SK-N-SH treated with all-trans-retinoic acid at 6 μM for 48 hours (cell line): ENCODE results near the gene CASTOR1.

Experiments used
- ATAC-seq: fragments of 200-7000 bp; cut with Tn5 transposase; 3 replicates; pipeline ENCODE4 v1.9.1; 2020; ENCODE audit warnings: mild to moderate bottlenecking, moderate library complexity
- ARNTL ChIP-seq: fragments of 450-650 bp; formaldehyde crosslinking; IDR thresholded peaks from 2 replicates; pipeline ENCODE4 v1.5.0; 2020; ENCODE audit warnings: low read depth, mild to moderate bottlenecking, moderate library complexity, borderline replicate concordance
- CSDC2 ChIP-seq: fragments of 250-450 bp; sonication (Bioruptor Pico); IDR thresholded peaks from 2 replicates; pipeline ENCODE4 v1.5.0; 2020; ENCODE audit warnings: mild to moderate bottlenecking, moderate library complexity
- OSR1 ChIP-seq: fragments of 250-450 bp; sonication (Bioruptor Pico); IDR thresholded peaks from 2 replicates; pipeline ENCODE4 v1.8.0; 2022; ENCODE audit warnings: moderate library complexity, mild to moderate bottlenecking, inconsistent platforms
- PPARA ChIP-seq: fragments of 250-450 bp; sonication (Bioruptor Pico); IDR thresholded peaks from 2 replicates; pipeline ENCODE4 v1.5.0; 2020; ENCODE audit warnings: mild to moderate bottlenecking, borderline replicate concordance
- RARB ChIP-seq: fragments of 250-450 bp; sonication (Bioruptor Pico); IDR thresholded peaks from 2 replicates; pipeline ENCODE4 v1.8.0; 2021; ENCODE audit warnings: mild to moderate bottlenecking, moderate library complexity
- SNAI2 ChIP-seq: fragments of 250-450 bp; sonication (Bioruptor Pico); IDR thresholded peaks from 2 replicates; pipeline ENCODE4 v1.5.0; 2020; ENCODE audit warnings: mild to moderate bottlenecking, moderate library complexity
- TCF4 ChIP-seq: fragments of 250-450 bp; sonication (Bioruptor Pico); IDR thresholded peaks from 2 replicates; pipeline ENCODE4 v1.8.0; 2021; ENCODE audit warnings: mild to moderate bottlenecking, moderate library complexity, borderline replicate concordance
- ZC3H10 ChIP-seq: fragments of 250-450 bp; sonication (Bioruptor Pico); IDR thresholded peaks from 2 replicates; pipeline ENCODE4 v1.5.1; 2021; ENCODE audit warnings: mild to moderate bottlenecking, moderate library complexity
- ZFP3 ChIP-seq: fragments of 250-450 bp; sonication (Bioruptor Pico); IDR thresholded peaks from 2 replicates; pipeline ENCODE4 v1.5.0; 2020; ENCODE audit warnings: mild to moderate bottlenecking, moderate library complexity
- ZFP30 ChIP-seq: fragments of 450-650 bp; formaldehyde crosslinking; IDR thresholded peaks from 2 replicates; pipeline ENCODE4 v1.5.0; 2022; ENCODE audit warnings: mild to moderate bottlenecking, moderate library complexity
- ZNF565 ChIP-seq: fragments of 450-650 bp; formaldehyde crosslinking; conservative IDR thresholded peaks from 2 replicates; pipeline ENCODE4 v1.5.0; 2020; ENCODE audit warnings: low read depth, mild to moderate bottlenecking, moderate library complexity
- ZNF70 ChIP-seq: fragments of 450-650 bp; formaldehyde crosslinking; IDR thresholded peaks from 2 replicates; pipeline ENCODE4 v1.5.0; 2020; ENCODE audit warnings: mild to moderate bottlenecking, moderate library complexity
- ZNF8 ChIP-seq: fragments of 450-650 bp; formaldehyde crosslinking; IDR thresholded peaks from 2 replicates; pipeline ENCODE4 v1.5.0; 2020; ENCODE audit warnings: mild to moderate bottlenecking, moderate library complexity
- TF ChIP-seq, protein P1 (sequence below): fragments of 250-450 bp; sonication (Bioruptor Pico); IDR thresholded peaks from 2 replicates; pipeline ENCODE4 v1.5.1; 2021; ENCODE audit warnings: mild to moderate bottlenecking, moderate library complexity
- TF ChIP-seq, protein P2 (sequence below): fragments of 250-450 bp; sonication (Bioruptor Pico); IDR thresholded peaks from 2 replicates; pipeline ENCODE4 v1.8.0; 2021; ENCODE audit warnings: low read depth, mild to moderate bottlenecking, moderate library complexity, borderline replicate concordance
- TF ChIP-seq, protein P3 (sequence below): fragments of 250-450 bp; sonication (Bioruptor Pico); IDR thresholded peaks from 2 replicates; pipeline ENCODE4 v1.8.0; 2020; ENCODE audit warnings: mild to moderate bottlenecking, moderate library complexity, borderline replicate concordance
- TF ChIP-seq, protein P4 (sequence below): fragments of 250-450 bp; sonication (Bioruptor Pico); IDR thresholded peaks from 2 replicates; pipeline ENCODE4 v1.5.0; 2020; ENCODE audit warnings: mild to moderate bottlenecking, moderate library complexity
- TF ChIP-seq, protein P5 (sequence below): fragments of 250-450 bp; sonication (Bioruptor Pico); IDR thresholded peaks from 2 replicates; pipeline ENCODE4 v1.5.1; 2020; ENCODE audit warnings: low read depth, mild to moderate bottlenecking, moderate library complexity

CASTOR1 gene

DNA sequence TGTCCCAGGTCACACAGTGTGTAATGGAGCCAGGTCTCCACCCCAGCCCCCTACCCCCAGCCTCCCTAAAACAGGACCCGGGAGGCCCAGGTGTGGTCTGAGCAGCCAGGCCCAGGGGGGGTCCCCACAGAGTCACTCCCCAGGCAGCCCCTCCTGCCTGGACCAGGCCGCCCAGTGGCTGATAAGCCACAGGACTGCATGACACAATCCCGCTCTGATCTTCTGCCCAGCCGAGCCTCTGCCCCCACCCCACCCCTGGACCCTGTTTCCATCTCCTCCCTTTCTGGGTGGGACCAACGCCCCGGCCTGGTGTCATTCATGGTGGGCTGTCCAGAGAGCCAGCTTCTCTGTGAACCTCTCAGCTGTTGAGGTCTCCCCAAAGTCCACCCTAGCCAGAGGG, 35.0 kb downstream of the CASTOR1 start:
- no peak for ATAC-seq
- TF ChIP-seq, protein P1, sequence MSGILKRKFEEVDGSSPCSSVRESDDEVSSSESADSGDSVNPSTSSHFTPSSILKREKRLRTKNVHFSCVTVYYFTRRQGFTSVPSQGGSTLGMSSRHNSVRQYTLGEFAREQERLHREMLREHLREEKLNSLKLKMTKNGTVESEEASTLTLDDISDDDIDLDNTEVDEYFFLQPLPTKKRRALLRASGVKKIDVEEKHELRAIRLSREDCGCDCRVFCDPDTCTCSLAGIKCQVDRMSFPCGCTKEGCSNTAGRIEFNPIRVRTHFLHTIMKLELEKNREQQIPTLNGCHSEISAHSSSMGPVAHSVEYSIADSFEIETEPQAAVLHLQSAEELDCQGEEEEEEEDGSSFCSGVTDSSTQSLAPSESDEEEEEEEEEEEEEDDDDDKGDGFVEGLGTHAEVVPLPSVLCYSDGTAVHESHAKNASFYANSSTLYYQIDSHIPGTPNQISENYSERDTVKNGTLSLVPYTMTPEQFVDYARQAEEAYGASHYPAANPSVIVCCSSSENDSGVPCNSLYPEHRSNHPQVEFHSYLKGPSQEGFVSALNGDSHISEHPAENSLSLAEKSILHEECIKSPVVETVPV (CRISPR knock-in tag): no peak
- TF ChIP-seq ZNF565 (CRISPR knock-in tag) (no peak), PPARA (no peak), ZNF70 (CRISPR knock-in tag) (no peak), CSDC2 (CRISPR knock-in tag) (no peak), OSR1 (CRISPR knock-in tag) (no peak), ZNF8 (CRISPR knock-in tag) (no peak), ZFP30 (no peak), ZFP3 (CRISPR knock-in tag) (no peak)
- TF ChIP-seq, protein P2, sequence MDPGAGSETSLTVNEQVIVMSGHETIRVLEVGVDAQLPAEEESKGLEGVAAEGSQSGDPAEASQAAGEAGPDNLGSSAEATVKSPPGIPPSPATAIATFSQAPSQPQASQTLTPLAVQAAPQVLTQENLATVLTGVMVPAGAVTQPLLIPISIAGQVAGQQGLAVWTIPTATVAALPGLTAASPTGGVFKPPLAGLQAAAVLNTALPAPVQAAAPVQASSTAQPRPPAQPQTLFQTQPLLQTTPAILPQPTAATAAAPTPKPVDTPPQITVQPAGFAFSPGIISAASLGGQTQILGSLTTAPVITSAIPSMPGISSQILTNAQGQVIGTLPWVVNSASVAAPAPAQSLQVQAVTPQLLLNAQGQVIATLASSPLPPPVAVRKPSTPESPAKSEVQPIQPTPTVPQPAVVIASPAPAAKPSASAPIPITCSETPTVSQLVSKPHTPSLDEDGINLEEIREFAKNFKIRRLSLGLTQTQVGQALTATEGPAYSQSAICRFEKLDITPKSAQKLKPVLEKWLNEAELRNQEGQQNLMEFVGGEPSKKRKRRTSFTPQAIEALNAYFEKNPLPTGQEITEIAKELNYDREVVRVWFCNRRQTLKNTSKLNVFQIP (CRISPR knock-in tag): no peak
- TF ChIP-seq, protein P3, sequence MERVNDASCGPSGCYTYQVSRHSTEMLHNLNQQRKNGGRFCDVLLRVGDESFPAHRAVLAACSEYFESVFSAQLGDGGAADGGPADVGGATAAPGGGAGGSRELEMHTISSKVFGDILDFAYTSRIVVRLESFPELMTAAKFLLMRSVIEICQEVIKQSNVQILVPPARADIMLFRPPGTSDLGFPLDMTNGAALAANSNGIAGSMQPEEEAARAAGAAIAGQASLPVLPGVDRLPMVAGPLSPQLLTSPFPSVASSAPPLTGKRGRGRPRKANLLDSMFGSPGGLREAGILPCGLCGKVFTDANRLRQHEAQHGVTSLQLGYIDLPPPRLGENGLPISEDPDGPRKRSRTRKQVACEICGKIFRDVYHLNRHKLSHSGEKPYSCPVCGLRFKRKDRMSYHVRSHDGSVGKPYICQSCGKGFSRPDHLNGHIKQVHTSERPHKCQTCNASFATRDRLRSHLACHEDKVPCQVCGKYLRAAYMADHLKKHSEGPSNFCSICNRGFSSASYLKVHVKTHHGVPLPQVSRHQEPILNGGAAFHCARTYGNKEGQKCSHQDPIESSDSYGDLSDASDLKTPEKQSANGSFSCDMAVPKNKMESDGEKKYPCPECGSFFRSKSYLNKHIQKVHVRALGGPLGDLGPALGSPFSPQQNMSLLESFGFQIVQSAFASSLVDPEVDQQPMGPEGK (CRISPR knock-in tag): no peak

DNA sequence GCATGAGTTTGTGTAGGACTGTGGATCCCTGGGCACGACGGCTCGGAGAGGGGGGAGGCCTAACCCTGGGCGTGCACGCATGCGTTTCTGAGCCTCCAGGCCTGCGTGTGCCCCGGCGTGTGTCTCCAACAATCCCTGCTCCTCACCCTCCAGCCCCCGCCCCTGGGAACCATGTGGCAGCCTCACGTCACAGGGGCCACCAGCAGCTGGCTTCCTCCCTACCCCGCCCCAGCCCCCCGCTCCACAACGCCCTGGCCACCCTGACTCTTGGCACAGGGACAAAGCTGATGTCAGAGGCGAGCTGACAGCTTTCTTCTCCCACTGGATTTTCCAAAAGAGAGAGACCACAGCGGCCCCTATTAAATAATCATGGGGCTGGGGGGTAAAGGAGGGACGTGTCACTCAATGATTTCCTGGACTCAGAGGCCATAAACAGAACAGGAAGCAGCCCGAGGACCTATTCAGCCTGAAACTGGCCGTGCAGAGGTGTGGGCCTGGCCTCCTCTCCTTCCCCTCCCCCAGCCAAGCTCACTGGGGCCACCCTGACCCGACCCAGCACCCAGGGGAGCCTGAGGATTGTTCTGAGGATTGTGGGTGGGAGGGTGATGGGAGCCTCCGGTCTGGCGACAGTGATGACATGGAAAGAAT, 36.0 kb downstream of the CASTOR1 start:
- ATAC-seq: no peak
- TF ChIP-seq CSDC2 (CRISPR knock-in tag): no peak
- no peak for TF ChIP-seq ZFP3 (CRISPR knock-in tag)
- TF ChIP-seq RARB (CRISPR knock-in tag): no peak
- no peak for TF ChIP-seq PPARA
- no peak for TF ChIP-seq ZNF565 (CRISPR knock-in tag)
- TF ChIP-seq, protein P1 (CRISPR knock-in tag): no peak
- TF ChIP-seq, protein P4, sequence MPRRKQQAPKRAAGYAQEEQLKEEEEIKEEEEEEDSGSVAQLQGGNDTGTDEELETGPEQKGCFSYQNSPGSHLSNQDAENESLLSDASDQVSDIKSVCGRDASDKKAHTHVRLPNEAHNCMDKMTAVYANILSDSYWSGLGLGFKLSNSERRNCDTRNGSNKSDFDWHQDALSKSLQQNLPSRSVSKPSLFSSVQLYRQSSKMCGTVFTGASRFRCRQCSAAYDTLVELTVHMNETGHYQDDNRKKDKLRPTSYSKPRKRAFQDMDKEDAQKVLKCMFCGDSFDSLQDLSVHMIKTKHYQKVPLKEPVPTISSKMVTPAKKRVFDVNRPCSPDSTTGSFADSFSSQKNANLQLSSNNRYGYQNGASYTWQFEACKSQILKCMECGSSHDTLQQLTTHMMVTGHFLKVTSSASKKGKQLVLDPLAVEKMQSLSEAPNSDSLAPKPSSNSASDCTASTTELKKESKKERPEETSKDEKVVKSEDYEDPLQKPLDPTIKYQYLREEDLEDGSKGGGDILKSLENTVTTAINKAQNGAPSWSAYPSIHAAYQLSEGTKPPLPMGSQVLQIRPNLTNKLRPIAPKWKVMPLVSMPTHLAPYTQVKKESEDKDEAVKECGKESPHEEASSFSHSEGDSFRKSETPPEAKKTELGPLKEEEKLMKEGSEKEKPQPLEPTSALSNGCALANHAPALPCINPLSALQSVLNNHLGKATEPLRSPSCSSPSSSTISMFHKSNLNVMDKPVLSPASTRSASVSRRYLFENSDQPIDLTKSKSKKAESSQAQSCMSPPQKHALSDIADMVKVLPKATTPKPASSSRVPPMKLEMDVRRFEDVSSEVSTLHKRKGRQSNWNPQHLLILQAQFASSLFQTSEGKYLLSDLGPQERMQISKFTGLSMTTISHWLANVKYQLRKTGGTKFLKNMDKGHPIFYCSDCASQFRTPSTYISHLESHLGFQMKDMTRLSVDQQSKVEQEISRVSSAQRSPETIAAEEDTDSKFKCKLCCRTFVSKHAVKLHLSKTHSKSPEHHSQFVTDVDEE (CRISPR knock-in tag): no peak
- TF ChIP-seq ZNF70 (CRISPR knock-in tag): no peak
- TF ChIP-seq OSR1 (CRISPR knock-in tag): no peak
- TF ChIP-seq ARNTL (CRISPR knock-in tag): no peak
- TF ChIP-seq, protein P5, sequence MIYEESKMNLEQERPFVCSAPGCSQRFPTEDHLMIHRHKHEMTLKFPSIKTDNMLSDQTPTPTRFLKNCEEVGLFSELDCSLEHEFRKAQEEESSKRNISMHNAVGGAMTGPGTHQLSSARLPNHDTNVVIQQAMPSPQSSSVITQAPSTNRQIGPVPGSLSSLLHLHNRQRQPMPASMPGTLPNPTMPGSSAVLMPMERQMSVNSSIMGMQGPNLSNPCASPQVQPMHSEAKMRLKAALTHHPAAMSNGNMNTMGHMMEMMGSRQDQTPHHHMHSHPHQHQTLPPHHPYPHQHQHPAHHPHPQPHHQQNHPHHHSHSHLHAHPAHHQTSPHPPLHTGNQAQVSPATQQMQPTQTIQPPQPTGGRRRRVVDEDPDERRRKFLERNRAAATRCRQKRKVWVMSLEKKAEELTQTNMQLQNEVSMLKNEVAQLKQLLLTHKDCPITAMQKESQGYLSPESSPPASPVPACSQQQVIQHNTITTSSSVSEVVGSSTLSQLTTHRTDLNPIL (CRISPR knock-in tag): no peak
- no peak for TF ChIP-seq ZFP30
- no peak for TF ChIP-seq ZC3H10 (CRISPR knock-in tag)
- no peak for TF ChIP-seq SNAI2
- TF ChIP-seq, protein P2 (CRISPR knock-in tag): no peak
- no peak for TF ChIP-seq TCF4 (CRISPR knock-in tag)
- TF ChIP-seq, protein P3 (CRISPR knock-in tag): no peak
